HG02798 (cell line): ENCODE data around the gene SLC15A2.

Experiments
- ATAC-seq: cut with Tn5 transposase; IDR thresholded peaks from one replicate; pipeline ENCODE4 v1.9.1; 2021; ENCODE audit warnings: mild to moderate bottlenecking; ENCODE audit not compliant: unreplicated experiment, poor library complexity

The SLC15A2 gene

DNA sequence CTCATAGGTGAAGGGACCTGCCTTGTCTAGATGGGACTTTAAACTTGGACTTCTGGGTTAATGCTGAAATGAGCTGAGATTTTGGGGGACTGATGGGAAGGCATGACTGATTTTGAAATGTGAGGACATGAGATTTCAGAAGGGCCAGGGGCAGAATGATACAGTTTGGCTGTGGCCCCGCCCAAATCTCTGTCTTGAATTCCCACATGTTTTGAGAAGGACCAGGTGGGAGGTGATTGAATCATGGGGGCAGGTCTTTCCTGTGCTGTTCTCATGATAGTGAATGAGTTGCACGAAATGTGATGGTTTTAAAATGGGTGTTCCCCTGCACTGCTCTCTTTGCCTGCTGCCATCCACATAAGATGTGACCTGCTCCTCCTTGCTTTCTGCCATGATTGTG lies 85.0 kb downstream of the SLC15A2 start:
- no peak for ATAC-seq

DNA sequence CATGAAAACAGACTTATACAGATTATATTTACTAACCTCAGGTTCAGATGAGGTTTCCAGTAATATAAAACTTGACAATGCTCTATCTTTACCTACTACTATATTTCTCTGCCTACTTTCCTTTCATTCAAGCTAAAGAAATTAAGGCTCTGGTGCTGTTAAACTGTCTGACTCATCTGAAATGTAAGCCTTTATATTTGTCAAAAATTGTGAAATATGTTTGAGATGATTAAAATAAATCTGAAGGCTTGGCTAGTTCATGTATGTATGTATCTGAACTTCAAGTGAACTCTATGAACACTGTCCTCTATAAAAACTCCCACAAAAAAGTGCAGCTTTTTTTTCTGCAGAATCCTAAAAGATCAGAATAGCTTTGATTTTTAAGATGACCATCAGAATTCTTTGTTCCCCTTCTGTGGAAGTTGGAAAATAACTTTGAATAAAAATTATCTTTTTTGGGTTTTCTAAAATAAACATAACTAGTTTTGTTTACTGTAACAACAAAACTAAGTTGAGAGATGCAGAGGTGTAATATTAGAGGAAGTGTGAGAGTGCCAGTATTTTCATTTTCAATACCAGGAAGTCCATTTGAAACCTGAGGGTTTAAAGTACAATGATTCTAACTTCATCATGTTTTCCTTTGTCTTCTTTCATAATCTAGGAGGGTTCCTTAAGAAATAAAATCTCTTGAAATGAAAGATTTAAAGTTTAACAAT lies 85.7 kb downstream of the SLC15A2 start:
- peak; percentile 74 for ATAC-seq

DNA sequence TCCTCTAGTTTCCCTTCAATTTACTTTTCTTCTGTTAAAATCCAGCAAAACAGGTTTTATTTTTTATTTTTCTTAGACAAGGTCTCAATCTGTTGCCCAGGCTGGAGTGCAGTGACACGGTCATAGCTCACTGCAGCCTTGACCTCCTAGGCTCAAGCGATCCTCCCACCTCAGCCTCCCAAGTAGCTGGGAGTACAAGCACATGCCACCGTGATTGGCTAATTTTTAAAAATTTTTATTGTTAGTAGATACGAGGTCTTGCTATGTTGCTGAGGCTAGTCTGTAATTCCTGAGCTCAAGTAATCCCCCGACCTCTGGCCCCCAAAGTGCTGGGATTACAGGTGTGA lies 86.2 kb downstream of the SLC15A2 start:
- peak; percentile 22 for ATAC-seq

DNA sequence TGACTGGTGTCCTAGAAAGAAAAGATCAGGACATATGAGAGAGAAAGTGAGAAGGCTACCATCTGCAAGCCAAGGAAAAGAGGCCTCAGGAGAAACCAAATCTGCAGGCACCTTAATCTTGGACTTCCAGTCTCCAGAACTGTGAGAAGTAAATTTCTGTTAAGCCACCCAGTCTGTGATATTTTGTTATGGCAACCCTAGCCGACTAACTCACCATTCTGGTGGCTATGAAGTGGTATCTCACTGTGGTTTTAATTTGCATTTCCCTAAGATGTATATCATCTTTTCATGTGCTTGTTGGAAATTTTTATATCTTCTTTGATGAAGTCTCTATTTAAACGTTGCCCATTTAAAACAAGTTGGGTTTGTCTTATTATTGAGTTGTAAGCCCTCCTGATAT lies 87.3 kb downstream of the SLC15A2 start:
- no peak for ATAC-seq

DNA sequence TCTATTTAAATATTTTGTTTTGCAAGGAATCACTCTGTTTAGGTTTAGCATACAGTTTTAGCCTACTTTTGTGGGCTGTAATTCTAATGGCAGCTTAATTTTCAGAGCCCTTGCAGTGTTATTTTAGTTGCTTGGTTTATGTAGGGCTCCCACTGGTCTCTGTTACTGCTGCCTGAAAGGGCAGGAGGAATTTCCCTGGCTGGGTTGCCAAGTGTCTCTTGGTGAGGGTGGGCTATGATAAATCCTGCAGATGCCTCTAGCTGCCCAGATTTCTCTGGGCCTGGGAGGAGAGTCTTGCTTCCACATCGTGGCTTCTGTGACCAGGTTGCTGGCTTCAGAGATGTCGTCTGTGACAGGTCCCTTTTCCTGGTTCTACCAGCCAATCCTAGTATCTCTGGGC lies 91.6 kb downstream of the SLC15A2 start:
- no peak for ATAC-seq

DNA sequence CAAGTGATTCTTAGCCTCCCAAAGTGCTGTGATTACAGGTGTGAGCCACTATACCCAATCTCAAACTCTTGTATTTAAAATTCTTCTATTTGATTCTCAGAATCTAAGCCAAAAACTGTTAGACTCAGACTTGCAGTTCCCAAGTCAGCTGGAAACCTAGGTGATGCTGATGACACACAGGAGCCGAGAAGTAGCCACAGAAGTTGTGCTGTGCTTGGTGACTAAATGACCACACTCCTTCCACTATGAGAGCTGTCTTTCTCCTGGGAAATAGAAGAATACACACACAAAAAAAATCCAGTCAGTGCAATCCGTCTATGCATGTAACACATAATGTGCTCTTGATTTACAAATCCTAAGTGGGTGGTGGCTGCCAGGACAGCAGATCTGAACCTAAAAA lies 93.9 kb downstream of the SLC15A2 start:
- no peak for ATAC-seq

DNA sequence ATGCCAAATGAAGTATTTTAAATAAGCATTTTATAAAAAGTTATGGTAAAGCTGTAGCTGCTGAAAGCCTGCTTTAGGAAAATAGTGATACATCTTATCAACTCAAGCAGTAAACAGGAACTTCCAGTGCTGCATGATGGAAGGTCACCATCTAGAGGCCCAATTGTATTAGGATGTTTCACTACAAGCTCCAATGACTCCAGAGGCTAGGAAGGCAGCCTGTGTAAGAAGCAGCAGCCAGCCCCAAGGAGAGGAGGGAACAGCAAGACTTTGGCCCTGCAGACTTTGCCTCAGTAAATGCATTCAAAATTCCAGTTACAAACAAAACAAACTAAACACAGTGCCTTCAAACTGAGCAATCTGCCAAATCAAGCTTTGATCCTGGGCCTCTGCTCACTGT lies 95.7 kb downstream of the SLC15A2 start:
- no peak for ATAC-seq

DNA sequence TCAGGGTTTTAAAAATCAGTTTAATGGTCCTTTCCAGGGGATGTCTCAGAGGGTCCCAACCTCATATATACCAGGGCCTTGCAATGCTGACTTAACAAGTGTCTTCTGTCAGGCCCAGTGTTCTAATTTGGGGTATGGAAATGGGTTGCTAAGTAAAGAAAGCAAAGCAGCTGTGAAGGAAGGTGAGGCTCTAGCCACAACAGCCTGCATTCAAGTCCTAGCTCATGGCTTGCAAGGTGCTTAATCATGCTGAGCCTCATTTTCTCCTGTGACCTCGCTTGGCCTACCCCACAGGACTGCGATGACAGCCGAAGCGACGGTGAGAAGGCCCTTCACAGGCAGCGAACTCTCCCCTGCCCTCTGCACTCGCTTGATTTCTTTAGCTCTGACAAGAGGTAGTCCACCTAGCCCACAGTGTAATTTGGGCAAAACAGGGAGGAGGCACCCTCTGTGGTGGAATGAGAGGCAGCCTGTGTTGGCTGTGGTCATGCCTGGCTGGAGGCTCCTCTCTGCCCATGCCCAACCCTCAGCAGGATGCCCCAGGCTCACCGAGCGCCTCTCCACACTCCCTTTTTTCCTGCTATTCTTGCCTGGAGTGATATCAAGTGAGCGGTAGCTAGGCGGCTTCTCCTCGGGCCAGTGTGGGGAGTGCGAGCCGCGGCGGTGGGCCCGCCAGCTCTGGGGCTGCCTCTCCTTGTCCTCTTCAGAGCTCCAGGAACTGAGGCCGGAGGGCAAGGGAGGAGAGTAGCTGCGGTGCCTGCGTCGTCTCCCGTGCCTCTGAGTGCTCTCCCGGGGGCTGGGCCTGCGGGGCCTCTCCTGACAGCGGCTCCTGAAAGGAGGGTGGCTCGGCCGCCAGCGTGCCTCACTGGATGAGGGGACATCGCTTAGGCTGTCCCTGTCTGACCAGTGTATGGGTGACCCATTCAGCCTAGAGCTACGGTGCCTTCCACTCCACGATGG lies 98.7 kb downstream of the SLC15A2 start:
- ATAC-seq = peak; percentile 73
